Thoracic aorta (tissue), 2 donors: ENCODE data around the gene EPC2. TPM values are rescaled to one million over a fixed set of nuclear protein-coding genes. Genes with fewer than 3 reads are reported as not detected.

Experiments
- ATAC-seq: fragments of 150-250 bp; one replicate; pipeline ENCODE4 v1.8.0; 2017; ENCODE audit warnings: low read depth; ENCODE audit not compliant: insufficient number of reproducible peaks, low FRiP score
- DNase-seq: peaks from one replicate; pipeline ENCODE4 v3.0.0-alpha.2; 2020; ENCODE audit warnings: low spot score
- H3K27ac ChIP-seq, 2 donors: fragments of 200-600 bp; sonication (generic); 1 replicate in 1 of 2; 2 replicates in 1 of 2; pipeline ENCODE4 v1.5.1; 2016; ENCODE audit warnings: mild to moderate bottlenecking in 2 of 2, moderate library complexity in 2 of 2
- H3K27me3 ChIP-seq: fragments of 200-600 bp; sonication (generic); replicated peaks from 2 replicates; pipeline ENCODE4 v1.6.0; 2016; ENCODE audit warnings: mild to moderate bottlenecking; ENCODE audit not compliant: insufficient read depth
- H3K36me3 ChIP-seq: fragments of 200-600 bp; sonication (generic); one replicate; pipeline ENCODE4 v1.5.1; 2016
- H3K4me1 ChIP-seq, 2 donors: fragments of 200-600 bp; sonication (generic); 1 replicate in 1 of 2; 2 replicates in 1 of 2; pipeline versions ENCODE4 v1.5.1 to v1.6.0; 2016; ENCODE audit warnings: low read depth in 2 of 2, mild to moderate bottlenecking in 1 of 2; ENCODE audit not compliant: control insufficient read depth in 1 of 2
- H3K4me3 ChIP-seq: fragments of 200-600 bp; sonication (generic); 2 replicates; pipeline ENCODE4 v1.5.1; 2016; ENCODE audit warnings: mild to moderate bottlenecking
- H3K9me3 ChIP-seq: fragments of 200-600 bp; sonication (generic); 2 replicates; pipeline ENCODE4 v1.5.1; 2016
- CTCF ChIP-seq: fragments of 200-600 bp; sonication (generic); IDR thresholded peaks from one replicate; pipeline ENCODE4 v1.5.1; 2019; ENCODE audit warnings: antibody characterized with exemption
- total RNA-seq, 2 donors: library from RNA; depleted of rRNA; stranded (reverse); fragments of >200 nt; gene quantifications; one replicate each; pipeline versions ENCODE4 v1.1.0 to v1.2.3, GENCODE V29; 2016

Gene EPC2
- total RNA-seq, 2 donors from 2014 or later: 32.0 to 37.8 TPM

GRCh38 chr2:148725564-148725963, 81.0 kb downstream of the EPC2 start:
- TF ChIP-seq CTCF: no peak
- Histone ChIP-seq H3K36me3 (no peaks in the 10 kb centered on the region), H3K4me3 (no peak overlapping the region), H3K27ac (no peak overlapping the region), H3K27me3 (no peaks in the 10 kb centered on the region), H3K4me1 (peaks cover 24 to 43% of the 10 kb centered on the region in 2 donors), H3K9me3 (no peaks in the 10 kb centered on the region)
- no peak for DNase-seq
- no peak for ATAC-seq

GRCh38 chr2:148726228-148726627, 81.7 kb downstream of the EPC2 start:
- Histone ChIP-seq H3K4me1 (peaks cover 20 to 42% of the 10 kb centered on the region in 2 donors), H3K36me3 (no peaks in the 10 kb centered on the region), H3K27me3 (no peaks in the 10 kb centered on the region), H3K9me3 (no peaks in the 10 kb centered on the region), H3K27ac (no peak overlapping the region), H3K4me3 (no peak overlapping the region)
- ATAC-seq (no peak), DNase-seq (no peak)
- no peak for TF ChIP-seq CTCF

- no peaks in the 10 kb centered on the region for H3K9me3 ChIP-seq
- DNase-seq (no peak), ATAC-seq (no peak)
- no peaks in the 10 kb centered on the region for H3K27me3 ChIP-seq
- no peaks in the 10 kb centered on the region for H3K36me3 ChIP-seq
- H3K4me1 ChIP-seq: peaks cover 5 to 16% of the 10 kb centered on the region in 2 donors
- H3K27ac ChIP-seq: no peak overlapping the region
- no peak overlapping the region for H3K4me3 ChIP-seq
- TF ChIP-seq CTCF: no peak
Observed at GRCh38 chr2:148730085-148730484, 85.5 kb downstream of the EPC2 start.

GRCh38 chr2:148737742-148738141, 93.2 kb downstream of the EPC2 start:
- no peak for TF ChIP-seq CTCF
- Histone ChIP-seq H3K27ac (no peak overlapping the region), H3K27me3 (no peaks in the 10 kb centered on the region), H3K9me3 (no peaks in the 10 kb centered on the region), H3K4me1 (peaks cover 0 to 5% of the 10 kb centered on the region in 2 donors), H3K4me3 (no peak overlapping the region), H3K36me3 (no peaks in the 10 kb centered on the region)
- ATAC-seq (no peak), DNase-seq (no peak)

GRCh38 chr2:148739454-148740105, 95.0 kb downstream of the EPC2 start:
- no peaks in the 10 kb centered on the region for H3K9me3 ChIP-seq
- ATAC-seq (no peak), DNase-seq (no peak)
- no peaks in the 10 kb centered on the region for H3K27me3 ChIP-seq
- no peaks in the 10 kb centered on the region for H3K36me3 ChIP-seq
- peaks cover 0 to 5% of the 10 kb centered on the region in 2 donors for H3K4me1 ChIP-seq
- H3K4me3 ChIP-seq: no peak overlapping the region
- H3K27ac ChIP-seq: no peak overlapping the region
- no peak for TF ChIP-seq CTCF
